BLaER1 treated with 17β-estradiol and CSF1 and Interleukin-3, amounts not matched to agents 10 nM and 100 nM (cell line): Measurements from ENCODE around the gene FOXF2.

ENCODE experiments used
- H3K27ac ChIP-seq, 11 experiments: shearing (Covaris generic); formaldehyde crosslinking; 2 replicates each; pipeline ENCODE4 v1.8.1; 2022
- H3K27me3 ChIP-seq, 11 experiments: shearing (Covaris generic); formaldehyde crosslinking; 2 replicates each; pipeline ENCODE4 v1.8.1; 2022
- H3K36me3 ChIP-seq, 11 experiments: shearing (Covaris generic); formaldehyde crosslinking; 2 replicates each; pipeline ENCODE4 v1.8.1; 2022
- H3K4me1 ChIP-seq, 10 experiments: shearing (Covaris generic); formaldehyde crosslinking; 2 replicates each; pipeline ENCODE4 v1.8.1; 2022
- H3K4me2 ChIP-seq, 11 experiments: shearing (Covaris generic); formaldehyde crosslinking; 2 replicates each; pipeline ENCODE4 v1.8.1; 2022
- H3K4me3 ChIP-seq, 10 experiments: shearing (Covaris generic); formaldehyde crosslinking; 2 replicates each; pipeline ENCODE4 v1.8.1; 2022
- H3K9ac ChIP-seq, 11 experiments: shearing (Covaris generic); formaldehyde crosslinking; 2 replicates each; pipeline ENCODE4 v1.8.1; 2022
- H3K9me3 ChIP-seq, 11 experiments: shearing (Covaris generic); formaldehyde crosslinking; replicated peaks in 1 of 11; 2 replicates each; pipeline ENCODE4 v1.8.1; 2022
- H4K20me1 ChIP-seq, 11 experiments: shearing (Covaris generic); formaldehyde crosslinking; 2 replicates each; pipeline ENCODE4 v1.8.1; 2022
- Cebpa-rat ChIP-seq, 11 experiments: shearing (Covaris generic); IDR thresholded peaks; 2 replicates each; pipeline ENCODE4 v1.8.1; 2022

Gene FOXF2

DNA sequence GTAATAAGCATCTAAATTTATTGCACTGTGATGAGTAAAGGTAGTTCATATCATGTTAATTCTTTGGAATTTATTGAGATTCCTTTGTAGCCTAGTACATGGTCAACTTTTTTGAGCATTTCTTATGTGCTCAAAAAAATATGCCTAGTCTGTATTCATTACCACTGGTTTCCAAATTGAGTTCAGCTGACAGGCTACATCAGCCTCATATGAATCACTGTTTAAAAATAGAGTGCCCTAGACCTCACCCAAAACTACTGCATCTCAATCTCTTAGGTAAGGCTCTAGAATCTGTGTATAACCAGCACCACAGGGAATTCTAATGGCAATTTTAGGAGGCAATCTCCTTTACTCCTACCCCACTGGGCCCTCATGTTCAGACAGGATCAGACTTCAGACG is 16.7 kb upstream of the FOXF2 start:
- H3K36me3 ChIP-seq = no peaks in the 10 kb centered on the region
- H3K9ac ChIP-seq = no peak overlapping the region
- peaks cover 14 to 40% (median 29%) of the 10 kb centered on the region in 11 experiments; a peak in 21 of 22 replicates for H3K9me3 ChIP-seq
- peaks cover 0 to 11% (median under 1%) of the 10 kb centered on the region in 11 experiments; a peak in 6 of 22 replicates for H4K20me1 ChIP-seq
- H3K4me1 ChIP-seq = no peaks in the 10 kb centered on the region
- H3K4me3 ChIP-seq = no peak overlapping the region
- no peak overlapping the region for H3K4me2 ChIP-seq
- no peak for TF ChIP-seq Cebpa-rat (IDR thresholded peaks at IDR 0.05)
- H3K27ac ChIP-seq = no peak overlapping the region
- H3K27me3 ChIP-seq = peaks cover 40 to 60% (median 50%) of the 10 kb centered on the region in 11 experiments

DNA sequence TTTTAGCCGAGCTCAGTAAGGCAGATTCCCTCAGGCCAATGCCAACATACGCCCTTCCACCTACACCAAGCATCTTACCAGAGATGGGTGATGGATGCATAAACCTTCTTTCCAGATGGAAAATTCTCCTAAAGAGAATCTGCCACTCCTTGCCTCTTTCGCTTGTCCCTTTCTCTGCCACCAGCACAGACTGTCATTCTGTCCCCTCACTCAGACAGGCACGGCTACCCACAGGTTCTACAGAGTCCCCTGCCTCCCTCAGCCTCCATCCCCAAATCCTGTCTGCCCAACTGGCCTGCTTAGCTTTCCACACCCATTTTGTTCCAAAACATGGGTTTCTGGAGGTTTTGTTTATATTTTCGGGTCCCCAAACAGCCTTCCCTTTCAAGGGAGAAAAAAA is 12.7 kb upstream of the FOXF2 start:
- H3K9ac ChIP-seq = no peak overlapping the region

DNA sequence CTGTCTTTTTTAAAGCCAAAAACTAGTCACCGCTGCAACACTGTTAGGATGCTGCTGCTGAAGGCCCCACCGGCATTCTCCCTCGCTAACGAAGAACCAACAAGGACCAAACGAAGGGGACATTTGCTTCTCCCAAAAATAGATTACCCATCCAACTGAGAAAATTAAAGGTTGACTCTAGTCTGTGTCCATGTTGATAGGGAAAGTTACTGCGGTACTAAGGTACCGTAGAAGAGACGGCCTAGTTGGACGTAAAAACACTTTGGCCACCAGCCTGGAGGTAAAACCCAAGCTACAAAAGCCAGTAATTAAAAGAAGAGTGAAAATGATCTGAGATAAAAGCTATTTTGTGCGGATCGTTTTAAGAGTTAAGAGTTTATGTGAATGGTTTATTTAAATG is 11.8 kb upstream of the FOXF2 start:
- Histone ChIP-seq H3K9ac (no peak overlapping the region), H3K4me2 (no peak overlapping the region), H3K9me3 (peaks cover 6 to 31% (median 19%) of the 10 kb centered on the region in 11 experiments; a peak in 17 of 22 replicates), H3K36me3 (no peaks in the 10 kb centered on the region), H3K4me1 (peaks cover 0 to 18% (median 11%) of the 10 kb centered on the region in 10 experiments; a peak in 16 of 20 replicates), H3K4me3 (no peak overlapping the region), H3K27ac (no peak overlapping the region), H4K20me1 (peaks cover 0 to 56% (median 43%) of the 10 kb centered on the region in 11 experiments; a peak in 16 of 22 replicates), H3K27me3 (peaks cover 88 to 100% (median 99%) of the 10 kb centered on the region in 11 experiments)
- no peak for TF ChIP-seq Cebpa-rat (IDR thresholded peaks at IDR 0.05)

More for the DNA sequence above, 12.7 kb upstream of the FOXF2 start:
- Histone ChIP-seq H3K4me3 (no peak overlapping the region), H3K4me1 (peaks cover 0 to 11% (median 2%) of the 10 kb centered on the region in 10 experiments; a peak in 14 of 20 replicates), H3K27ac (no peak overlapping the region), H4K20me1 (peaks cover 0 to 48% (median 36%) of the 10 kb centered on the region in 11 experiments; a peak in 16 of 22 replicates), H3K4me2 (no peak overlapping the region), H3K36me3 (no peaks in the 10 kb centered on the region), H3K27me3 (peaks cover 79 to 100% (median 90%) of the 10 kb centered on the region in 11 experiments), H3K9me3 (peaks cover 14 to 39% (median 27%) of the 10 kb centered on the region in 11 experiments; a peak in 19 of 22 replicates)
- TF ChIP-seq Cebpa-rat (IDR thresholded peaks at IDR 0.05) = no peak

DNA sequence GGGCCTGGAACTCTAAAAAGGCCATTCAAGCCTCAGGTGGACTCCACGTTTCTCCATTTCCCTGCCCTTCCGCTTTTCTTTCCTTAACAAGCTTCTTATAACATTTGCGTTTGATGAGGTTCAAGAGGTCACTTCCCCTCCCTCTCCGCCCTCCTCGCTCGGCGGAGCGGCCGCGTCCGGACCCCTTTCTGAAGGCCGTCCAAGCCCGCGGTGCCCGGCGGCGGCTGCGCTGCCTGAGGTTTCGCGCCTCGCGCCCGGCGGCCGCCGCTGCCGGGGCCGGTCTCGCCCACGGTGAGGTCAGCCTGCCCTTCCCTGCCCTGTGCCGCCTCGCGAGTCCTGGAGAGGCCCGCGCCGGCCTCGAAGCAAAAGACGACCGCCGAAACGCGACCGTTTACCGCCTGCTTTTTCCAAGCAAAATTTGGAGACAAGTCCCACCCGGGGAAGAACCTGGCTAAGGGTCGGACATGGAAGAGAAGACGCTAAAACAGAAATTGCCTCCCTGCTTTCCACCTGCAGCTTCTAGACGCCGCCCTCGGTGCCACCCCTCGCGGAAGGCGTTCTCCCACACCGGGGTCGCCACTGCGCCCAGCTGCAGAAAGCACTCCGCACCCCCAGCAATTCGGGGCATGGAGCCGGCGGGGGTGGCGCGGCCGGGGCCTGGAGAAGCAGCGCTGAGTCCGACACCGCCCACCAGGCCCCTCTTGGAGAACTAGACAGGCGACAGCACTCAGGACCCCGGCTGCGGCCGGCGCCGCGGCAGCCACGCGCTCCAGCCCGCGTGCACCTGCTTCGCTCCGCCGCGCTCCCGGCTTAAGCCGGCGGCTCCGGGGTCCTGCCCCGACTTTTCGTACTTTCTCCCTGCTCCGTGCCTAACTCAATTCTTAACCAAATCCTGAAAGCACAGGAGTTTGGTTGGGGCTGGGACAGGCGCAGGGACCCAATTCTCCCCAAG is 11.0 kb upstream of the FOXF2 start:
- H3K4me2 ChIP-seq = peak overlapping the region in 3 of 11 experiments; percentile 9 to 53 (median 32); a peak in 2 of 22 replicates
- H4K20me1 ChIP-seq = peaks cover 0 to 64% (median 51%) of the 10 kb centered on the region in 11 experiments; a peak in 18 of 22 replicates
- no peak for TF ChIP-seq Cebpa-rat (IDR thresholded peaks at IDR 0.05)
- peaks cover 92 to 100% (median 100%) of the 10 kb centered on the region in 11 experiments for H3K27me3 ChIP-seq
- peak overlapping the region in 2 of 10 experiments; percentile 9 to 10; a peak in 2 of 20 replicates for H3K4me3 ChIP-seq
- no peak overlapping the region for H3K27ac ChIP-seq
- no peaks in the 10 kb centered on the region for H3K36me3 ChIP-seq
- peaks cover 0 to 20% (median 15%) of the 10 kb centered on the region in 10 experiments; a peak in 16 of 20 replicates for H3K4me1 ChIP-seq
- H3K9ac ChIP-seq = no peak overlapping the region
- H3K9me3 ChIP-seq = peaks cover 0 to 26% (median 17%) of the 10 kb centered on the region in 11 experiments; a peak in 14 of 22 replicates

DNA sequence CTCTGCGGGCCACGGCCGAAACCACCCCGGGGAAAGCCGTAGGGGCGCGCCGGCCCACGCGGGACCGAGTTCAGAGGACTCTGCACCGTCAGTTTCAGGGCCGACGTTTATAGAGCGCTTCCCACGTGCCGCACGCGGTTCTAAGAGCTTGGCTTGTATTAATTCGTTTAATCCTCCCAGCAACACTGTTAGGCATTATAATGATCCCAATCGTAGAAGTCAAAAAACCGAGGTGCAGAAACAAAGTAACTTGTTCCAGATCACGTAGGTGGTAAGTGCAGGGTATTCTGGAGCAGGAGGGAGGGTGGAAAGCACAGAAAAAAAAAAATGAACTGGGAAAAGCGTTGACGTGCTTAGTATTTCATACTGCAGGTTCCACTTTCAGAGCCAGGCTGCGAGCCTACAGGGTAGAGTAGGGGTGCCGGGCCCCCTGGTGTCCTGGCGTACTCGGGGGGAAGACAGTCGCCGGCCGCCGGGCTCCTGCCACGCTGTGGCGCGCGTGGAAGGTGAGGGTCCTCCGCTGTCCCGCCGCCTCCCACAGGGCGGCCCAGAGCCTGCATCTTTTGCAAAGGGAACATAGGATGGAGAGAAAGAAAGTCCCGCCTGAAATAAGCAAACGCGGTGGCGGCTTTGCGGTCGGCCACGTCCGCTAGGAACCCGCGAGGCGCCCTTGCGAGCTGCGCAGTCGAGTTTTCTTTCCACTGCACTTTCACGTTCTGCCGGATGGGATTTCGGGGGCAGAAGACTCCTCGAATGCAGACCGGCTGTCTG is 10.2 kb upstream of the FOXF2 start:
- no peak for TF ChIP-seq Cebpa-rat (IDR thresholded peaks at IDR 0.05)
- Histone ChIP-seq H3K4me2 (peak overlapping the region in 3 of 11 experiments; percentile 5 to 53 (median 40); a peak in 4 of 22 replicates), H3K9ac (no peak overlapping the region), H3K27ac (no peak overlapping the region), H3K4me3 (peak overlapping the region in 4 of 10 experiments; percentile 4 to 32 (median 14); a peak in 3 of 20 replicates), H3K27me3 (peaks cover 99 to 100% (median 100%) of the 10 kb centered on the region in 11 experiments), H3K36me3 (no peaks in the 10 kb centered on the region), H3K4me1 (peaks cover 0 to 20% (median 15%) of the 10 kb centered on the region in 10 experiments; a peak in 16 of 20 replicates), H4K20me1 (peaks cover 0 to 73% (median 60%) of the 10 kb centered on the region in 11 experiments; a peak in 18 of 22 replicates), H3K9me3 (peaks cover 0 to 32% (median 17%) of the 10 kb centered on the region in 11 experiments; a peak in 14 of 22 replicates)

DNA sequence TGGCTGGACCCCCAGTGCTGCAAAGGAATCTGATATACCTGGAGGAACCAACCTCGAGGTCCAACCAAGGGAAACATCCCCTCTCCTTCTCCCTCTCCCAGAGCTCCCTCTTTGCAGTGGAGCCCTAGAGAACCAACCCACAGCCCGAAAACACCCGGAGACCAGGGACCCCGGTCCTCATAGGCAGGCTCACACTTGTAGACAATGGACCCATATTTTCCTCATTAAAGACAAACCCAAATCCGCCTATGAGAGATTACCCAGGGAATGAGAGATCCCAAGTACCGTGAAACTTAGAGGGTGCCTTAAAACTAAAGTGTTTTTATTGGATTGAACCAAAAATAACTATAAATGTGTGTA is 9.6 kb upstream of the FOXF2 start:
- Histone ChIP-seq H3K27me3 (peaks cover 99 to 100% (median 100%) of the 10 kb centered on the region in 11 experiments), H4K20me1 (peaks cover 0 to 79% (median 65%) of the 10 kb centered on the region in 11 experiments; a peak in 18 of 22 replicates), H3K4me1 (peaks cover 0 to 20% (median 15%) of the 10 kb centered on the region in 10 experiments; a peak in 16 of 20 replicates), H3K9me3 (peaks cover 0 to 38% (median 17%) of the 10 kb centered on the region in 11 experiments; a peak in 14 of 22 replicates), H3K9ac (no peak overlapping the region), H3K4me3 (peak overlapping the region in 1 of 10 experiments; percentile 4; a peak in 1 of 20 replicates), H3K27ac (no peak overlapping the region), H3K4me2 (peak overlapping the region in 3 of 11 experiments; percentile 5 to 53 (median 40); a peak in 4 of 22 replicates), H3K36me3 (no peaks in the 10 kb centered on the region)
- no peak for TF ChIP-seq Cebpa-rat (IDR thresholded peaks at IDR 0.05)

DNA sequence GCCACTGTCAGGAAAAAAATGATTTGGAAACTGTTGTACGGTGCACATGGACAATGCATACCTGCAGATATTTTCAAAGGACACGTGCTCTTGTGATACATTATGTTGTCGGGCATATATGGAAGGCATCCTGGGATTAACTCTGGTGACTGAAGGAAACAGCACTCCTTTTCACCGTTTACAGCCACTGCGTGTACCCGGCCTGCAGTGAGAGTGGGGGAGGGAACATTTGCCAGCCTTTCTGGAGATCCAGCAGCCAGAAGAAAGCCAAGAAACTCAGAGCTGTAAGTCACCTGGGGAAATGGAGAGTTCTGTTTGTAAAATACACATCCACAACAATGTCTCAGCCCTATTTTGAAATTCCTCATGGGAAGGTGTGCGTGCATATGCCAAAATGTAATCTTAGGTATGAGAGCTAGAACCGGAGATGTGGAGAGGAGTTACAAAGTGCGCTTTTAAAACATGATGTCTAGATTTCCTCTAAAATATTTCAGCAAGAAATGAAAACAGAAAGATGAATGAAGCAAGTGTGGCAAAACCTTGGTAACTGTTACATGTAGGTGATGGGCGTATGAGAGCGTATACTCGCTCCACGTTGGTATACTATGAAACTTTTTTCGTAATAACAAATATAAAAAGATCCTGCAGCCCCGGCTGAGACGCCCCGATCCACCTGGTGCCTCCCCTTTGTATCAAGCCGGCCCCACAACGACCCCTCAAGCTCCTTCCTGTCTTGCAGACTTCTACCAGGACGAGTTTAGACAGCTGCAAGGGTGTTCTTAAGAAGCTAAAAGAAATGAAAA is 8.6 kb upstream of the FOXF2 start:
- H3K27me3 ChIP-seq = peaks cover 100% of the 10 kb centered on the region in 11 experiments
- H3K4me2 ChIP-seq = peak overlapping the region in 2 of 11 experiments; percentile 89 to 98; a peak in 2 of 22 replicates
- no peak overlapping the region for H3K27ac ChIP-seq
- H3K4me1 ChIP-seq = peaks cover 0 to 22% (median 15%) of the 10 kb centered on the region in 10 experiments; a peak in 16 of 20 replicates
- H3K4me3 ChIP-seq = no peak overlapping the region; a peak in 1 of 20 replicates
- no peak for TF ChIP-seq Cebpa-rat (IDR thresholded peaks at IDR 0.05)
- H3K9me3 ChIP-seq = peaks cover 0 to 43% (median 17%) of the 10 kb centered on the region in 11 experiments; a peak in 14 of 22 replicates
- H3K36me3 ChIP-seq = no peaks in the 10 kb centered on the region
- peaks cover 0 to 89% (median 76%) of the 10 kb centered on the region in 11 experiments; a peak in 18 of 22 replicates for H4K20me1 ChIP-seq
- no peak overlapping the region for H3K9ac ChIP-seq
